Lung (tissue), 12 donors: ENCODE data around the gene DOCK1. TPM values are rescaled to one million over a fixed set of nuclear protein-coding genes. Genes with fewer than 3 reads are reported as not detected.

Experiments
- ATAC-seq: fragments of 200-7000 bp; cut with Tn5 transposase; one replicate; pipeline ENCODE4 v1.9.1; 2020; ENCODE audit warnings: moderate number of reproducible peaks; ENCODE audit not compliant: insufficient read depth, low FRiP score
- DNase-seq, 3 donors: peaks; one replicate each; pipeline ENCODE4 v3.0.0-alpha.2; 2013 to 2017
- H3K27ac ChIP-seq, 2 donors: one replicate each; pipeline ENCODE4 v1.5.1; 2013; ENCODE audit warnings: mild to moderate bottlenecking in 2 of 2, moderate library complexity in 2 of 2, control low read depth in 1 of 2, inconsistent platforms in 1 of 2, low read depth in 1 of 2, low read length in 1 of 2
- H3K27me3 ChIP-seq, 3 donors: one replicate each; pipeline ENCODE4 v1.5.1; 2013; ENCODE audit warnings: low read length in 2 of 3; ENCODE audit not compliant: control insufficient read depth in 3 of 3, insufficient read depth in 3 of 3
- H3K36me3 ChIP-seq, 4 donors: one replicate each; pipeline ENCODE4 v1.5.1; 2013; ENCODE audit warnings: low read length in 4 of 4, mild to moderate bottlenecking in 1 of 4, moderate library complexity in 1 of 4; ENCODE audit not compliant: control insufficient read depth in 4 of 4, insufficient read depth in 4 of 4
- H3K4me1 ChIP-seq, 5 donors: one replicate each; pipeline ENCODE4 v1.5.1; 2013; ENCODE audit warnings: low read length in 5 of 5, mild to moderate bottlenecking in 2 of 5, moderate library complexity in 1 of 5; ENCODE audit not compliant: control insufficient read depth in 5 of 5, insufficient read depth in 5 of 5
- H3K4me3 ChIP-seq: one replicate; pipeline ENCODE4 v1.5.1; 2013; ENCODE audit warnings: mild to moderate bottlenecking, control low read depth, moderate library complexity
- H3K9ac ChIP-seq, 2 donors: one replicate each; pipeline ENCODE4 v1.5.1; 2013; ENCODE audit warnings: low read length in 2 of 2, control low read depth in 1 of 2; ENCODE audit not compliant: insufficient read depth in 1 of 2
- H3K9me3 ChIP-seq, 4 donors: one replicate each; pipeline ENCODE4 v1.5.1; 2013; ENCODE audit warnings: low read length in 3 of 4, mild to moderate bottlenecking in 1 of 4, moderate library complexity in 1 of 4; ENCODE audit not compliant: control insufficient read depth in 4 of 4, insufficient read depth in 3 of 4
- WGBS, 2 donors: extraction: QIAGEN DNeasy Blood & Tissue Kit; methylation state at CpG; one replicate each; pipeline ENCODE4 v1.1.7; 2013; 5-methylcytosine and 5-hydroxymethylcytosine counted together
- polyA plus RNA-seq, 2 donors: library from polyadenylated mRNA; stranded (reverse); fragments of 200-250 nt; gene quantifications; one replicate each; pipeline ENCODE4 v1.2.1, GENCODE V29; 2013
- total RNA-seq, 2 donors: library from RNA; depleted of rRNA in 1 of 2; stranded (reverse); fragments of >200 nt in 1 of 2; gene quantifications; one replicate each; pipeline ENCODE4 v1.2.1, GENCODE V29; 2014 to 2021
- TF ChIP-seq, protein P1 (sequence below): IDR thresholded peaks from 2 replicates; pipeline ENCODE4 v1.5.1; 2012; ENCODE audit warnings: mild to moderate bottlenecking; ENCODE audit errors: control extremely low read depth, extremely low read depth
- donor health status: control.
- donor health status: control.
- donor health status: Bipolar disorder and iron deficiency.
- donor health status: healthy.
- donor health status: DM: yes; HTN: yes; CAD: no.

Gene DOCK1
- total and polyA plus RNA-seq, 4 donors = 11.2 to 102 (median 30.5) TPM

DNA sequence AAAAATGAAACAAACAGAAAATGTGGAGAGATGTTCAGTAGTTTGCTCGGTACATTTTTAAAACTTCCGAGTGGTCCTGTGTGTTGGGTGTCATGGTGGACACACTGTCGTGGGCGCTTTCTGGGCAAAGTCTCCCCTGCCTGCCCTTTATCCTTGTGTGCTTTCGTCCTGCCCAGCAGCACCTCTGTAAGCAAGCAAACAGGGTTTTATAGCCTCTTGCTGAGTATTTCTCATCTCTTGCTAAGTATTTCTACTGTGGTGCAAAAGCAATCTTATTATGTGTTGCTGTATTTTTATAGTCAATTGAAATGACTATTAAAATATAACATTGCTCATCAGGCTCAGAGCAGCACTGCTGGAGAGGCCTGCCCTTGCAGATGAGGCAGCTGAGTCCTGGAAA is 48.7 kb downstream of the DOCK1 start:
- H3K4me3 ChIP-seq = no peak overlapping the region
- TF ChIP-seq, protein P1, sequence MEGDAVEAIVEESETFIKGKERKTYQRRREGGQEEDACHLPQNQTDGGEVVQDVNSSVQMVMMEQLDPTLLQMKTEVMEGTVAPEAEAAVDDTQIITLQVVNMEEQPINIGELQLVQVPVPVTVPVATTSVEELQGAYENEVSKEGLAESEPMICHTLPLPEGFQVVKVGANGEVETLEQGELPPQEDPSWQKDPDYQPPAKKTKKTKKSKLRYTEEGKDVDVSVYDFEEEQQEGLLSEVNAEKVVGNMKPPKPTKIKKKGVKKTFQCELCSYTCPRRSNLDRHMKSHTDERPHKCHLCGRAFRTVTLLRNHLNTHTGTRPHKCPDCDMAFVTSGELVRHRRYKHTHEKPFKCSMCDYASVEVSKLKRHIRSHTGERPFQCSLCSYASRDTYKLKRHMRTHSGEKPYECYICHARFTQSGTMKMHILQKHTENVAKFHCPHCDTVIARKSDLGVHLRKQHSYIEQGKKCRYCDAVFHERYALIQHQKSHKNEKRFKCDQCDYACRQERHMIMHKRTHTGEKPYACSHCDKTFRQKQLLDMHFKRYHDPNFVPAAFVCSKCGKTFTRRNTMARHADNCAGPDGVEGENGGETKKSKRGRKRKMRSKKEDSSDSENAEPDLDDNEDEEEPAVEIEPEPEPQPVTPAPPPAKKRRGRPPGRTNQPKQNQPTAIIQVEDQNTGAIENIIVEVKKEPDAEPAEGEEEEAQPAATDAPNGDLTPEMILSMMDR = no peak
- no peak overlapping the region for H3K9ac ChIP-seq
- peaks cover 0 to 5% (median 0%) of the 10 kb centered on the region in 5 donors for H3K4me1 ChIP-seq
- ATAC-seq (no peak), DNase-seq (no peak)
- 95 to 97% methylated on average over 5 of the region's 5 CpGs for WGBS, 2 donors
- H3K27ac ChIP-seq = no peak overlapping the region
- H3K9me3 ChIP-seq = peaks cover 0 to 5% (median 0%) of the 10 kb centered on the region in 4 donors
- peaks cover 0 to 2% (median 0%) of the 10 kb centered on the region in 4 donors for H3K36me3 ChIP-seq
- H3K27me3 ChIP-seq = no peaks in the 10 kb centered on the region

DNA sequence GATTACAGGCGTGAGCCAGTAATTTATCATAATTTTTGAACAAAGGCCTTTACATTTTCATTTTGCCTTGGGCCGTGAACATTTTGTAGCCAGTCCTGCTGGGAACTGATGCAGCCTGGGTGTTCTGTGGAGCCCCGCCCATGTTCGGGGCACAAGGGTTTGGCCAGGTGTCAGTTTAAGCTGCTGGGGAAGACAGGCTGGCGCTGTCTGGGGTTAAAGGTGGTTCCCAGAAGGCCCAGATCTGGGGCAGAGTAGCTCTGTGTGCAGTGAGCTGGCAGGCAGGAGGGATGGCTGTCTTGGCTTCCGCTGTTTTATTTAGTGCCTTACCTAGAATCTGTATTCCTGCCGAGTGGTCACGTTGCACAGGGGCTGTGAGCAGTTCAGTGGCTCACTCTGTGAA is 50.2 kb downstream of the DOCK1 start:
- H3K27ac ChIP-seq = no peak overlapping the region
- peaks cover 0 to 5% (median 0%) of the 10 kb centered on the region in 4 donors for H3K9me3 ChIP-seq
- no peaks in the 10 kb centered on the region for H3K4me1 ChIP-seq
- peaks cover 0 to 2% (median 0%) of the 10 kb centered on the region in 4 donors for H3K36me3 ChIP-seq
- 92 to 93% methylated on average over 8 of the region's 8 CpGs for WGBS, 2 donors
- ATAC-seq (no peak), DNase-seq (no peak)
- no peak overlapping the region for H3K9ac ChIP-seq
- no peak overlapping the region for H3K4me3 ChIP-seq
- H3K27me3 ChIP-seq = no peaks in the 10 kb centered on the region
- TF ChIP-seq, protein P1 = no peak

DNA sequence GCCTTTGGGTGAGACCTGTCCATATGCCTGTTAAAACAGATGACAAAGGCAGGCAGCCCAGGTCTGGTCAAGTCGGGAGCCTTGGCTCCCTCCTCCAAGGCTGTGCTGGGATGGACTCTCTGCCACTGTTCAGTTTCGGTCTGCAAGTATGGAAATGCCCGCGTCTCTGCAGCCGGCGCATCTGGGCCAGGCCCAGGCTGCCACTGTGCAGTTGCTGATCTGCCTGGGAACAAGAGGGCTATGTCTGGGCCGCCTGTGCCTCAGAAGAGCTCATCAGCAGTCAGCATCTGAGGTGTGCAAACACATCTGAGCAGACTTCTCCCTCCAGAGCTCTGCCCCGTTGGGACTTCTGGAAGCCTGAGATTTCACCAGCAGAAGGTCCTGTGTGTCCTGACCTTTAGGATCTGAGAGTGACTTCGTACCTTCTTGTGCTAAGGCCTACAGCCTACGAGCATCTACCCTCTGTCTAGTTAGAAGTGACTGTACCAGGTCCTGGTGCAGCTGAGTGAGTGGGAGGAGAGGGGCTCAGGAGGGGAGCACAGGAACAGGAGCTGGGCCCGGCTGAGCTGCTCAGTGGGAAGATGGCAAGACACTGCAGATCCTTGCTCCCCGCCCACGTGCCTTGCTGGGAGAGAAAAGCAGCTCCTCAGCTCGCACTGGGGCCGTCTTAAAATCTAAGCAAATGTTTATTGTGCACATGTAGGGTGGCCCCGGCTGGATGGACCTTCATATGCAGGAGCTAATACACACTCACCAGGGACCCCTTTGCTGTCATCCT is 50.9 kb downstream of the DOCK1 start:
- TF ChIP-seq, protein P1 = no peak
- H3K27me3 ChIP-seq = no peaks in the 10 kb centered on the region
- no peak overlapping the region for H3K4me3 ChIP-seq
- H3K36me3 ChIP-seq = peaks cover 0 to 2% (median 0%) of the 10 kb centered on the region in 4 donors
- WGBS, 2 donors = 81 to 85% methylated on average over 16 of the region's 16 CpGs
- H3K27ac ChIP-seq = no peak overlapping the region
- peaks cover 0 to 1% (median 0%) of the 10 kb centered on the region in 4 donors for H3K9me3 ChIP-seq
- DNase-seq (no peak), ATAC-seq (no peak)
- no peak overlapping the region for H3K9ac ChIP-seq
- H3K4me1 ChIP-seq = no peaks in the 10 kb centered on the region

DNA sequence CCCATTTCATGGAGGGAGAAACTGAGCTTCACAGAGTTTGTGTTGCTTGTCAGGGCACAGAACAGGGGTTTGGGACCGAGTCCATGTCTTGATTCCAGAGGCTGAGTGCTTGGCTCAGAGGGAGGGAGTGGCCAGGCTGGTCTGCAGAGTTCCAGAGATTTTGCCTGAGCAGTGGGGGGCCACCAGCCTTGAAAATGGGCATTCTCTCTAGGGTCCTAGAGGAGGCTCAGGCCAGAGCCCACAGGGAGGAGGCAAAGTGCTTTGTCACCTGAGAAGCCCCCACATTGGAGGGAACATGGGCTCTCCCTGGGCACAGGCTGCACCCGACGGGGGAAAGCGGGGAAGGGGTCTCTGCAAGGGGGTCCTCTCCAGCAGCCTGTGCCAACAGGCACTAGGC is 51.5 kb downstream of the DOCK1 start:
- WGBS, 2 donors = 88% methylated on average over 4 of the region's 4 CpGs
- TF ChIP-seq, protein P1 = no peak
- no peak for DNase-seq
- no peak for ATAC-seq
- H3K9ac ChIP-seq = no peak overlapping the region
- no peak overlapping the region for H3K4me3 ChIP-seq
- peaks cover 0 to 2% (median 0%) of the 10 kb centered on the region in 4 donors for H3K36me3 ChIP-seq
- no peaks in the 10 kb centered on the region for H3K4me1 ChIP-seq
- H3K27ac ChIP-seq = no peak overlapping the region
- H3K27me3 ChIP-seq = no peaks in the 10 kb centered on the region
- no peaks in the 10 kb centered on the region for H3K9me3 ChIP-seq
